PC-3 (cell line): ENCODE data around the gene SMU1. TPM values are rescaled to one million over a fixed set of nuclear protein-coding genes. Genes with fewer than 3 reads are reported as not detected.
A peak's percentile ranks its signal among the peaks of the same experiment; 100 is the strongest.

Experiments used
- ATAC-seq: fragments of 200-7000 bp; cut with Tn5 transposase; 2 replicates; pipeline ENCODE4 v1.9.1; 2020; ENCODE audit warnings: mild to moderate bottlenecking, moderate library complexity
- BruUV-seq: library from RNA; stranded (reverse); fragments of 400-500 nt; replicated peaks from 2 replicates; lab custom pipeline; 2021; lab: Mats Ljungman, UMichigan
- CTCF ChIA-PET: fragments of 300-600 bp; sonication (Branson Sonifier 250); formaldehyde crosslinking; loops from one replicate; lab custom pipeline; 2022; ENCODE audit warnings: antibody characterized with exemption; lab: Charles Lee
- POLR2A ChIA-PET: fragments of 300-600 bp; sonication (Branson Sonifier 250); formaldehyde crosslinking; loops from one replicate; lab custom pipeline; 2022; ENCODE audit warnings: antibody characterized with exemption; ENCODE audit not compliant: unreplicated experiment; lab: Charles Lee
- DNase-seq: peaks from one replicate; pipeline ENCODE4 v3.0.0-alpha.2; 2015
- H2AFZ ChIP-seq: fragments of 300-600 bp; sonication (generic); 2 replicates; pipeline ENCODE4 v1.6.0; 2016; ENCODE audit warnings: antibody characterized with exemption, low read length
- H3F3A ChIP-seq: fragments of 300-600 bp; sonication (generic); one replicate; pipeline ENCODE4 v1.6.0; 2017; ENCODE audit warnings: antibody characterized with exemption, low read length, control low read depth, mild to moderate bottlenecking; ENCODE audit not compliant: unreplicated experiment
- H3K27ac ChIP-seq: fragments of 300-600 bp; sonication (generic); 2 replicates; pipeline ENCODE4 v1.5.1; 2016; ENCODE audit warnings: mild to moderate bottlenecking, low read length
- H3K27me3 ChIP-seq: fragments of 300-600 bp; sonication (generic); 2 replicates; pipeline ENCODE4 v1.6.1; 2016; ENCODE audit warnings: low read length, mixed read lengths
- H3K36me3 ChIP-seq: fragments of 300-600 bp; sonication (generic); 2 replicates; pipeline ENCODE4 v1.6.1; 2016; ENCODE audit warnings: low read depth, mixed run types, low read length, mixed read lengths
- H3K4me1 ChIP-seq: fragments of 300-600 bp; sonication (generic); 2 replicates; pipeline ENCODE4 v1.5.1; 2016; ENCODE audit warnings: low read length; ENCODE audit not compliant: insufficient read depth
- H3K4me2 ChIP-seq: fragments of 300-600 bp; sonication (generic); 2 replicates; pipeline ENCODE4 v1.6.0; 2016; ENCODE audit warnings: low read length
- H3K4me3 ChIP-seq: fragments of 300-600 bp; sonication (generic); 2 replicates; pipeline ENCODE4 v1.5.1; 2016; ENCODE audit warnings: mild to moderate bottlenecking, low read length, mixed read lengths
- H3K79me2 ChIP-seq: fragments of 300-600 bp; sonication (generic); 2 replicates; pipeline ENCODE4 v1.6.1; 2017; ENCODE audit warnings: low read length, mixed read lengths
- H3K9ac ChIP-seq: fragments of 300-600 bp; sonication (generic); 2 replicates; pipeline ENCODE4 v1.6.0; 2016; ENCODE audit warnings: mild to moderate bottlenecking, low read length
- H3K9me2 ChIP-seq: fragments of 300-600 bp; sonication (generic); replicated peaks from 2 replicates; pipeline ENCODE4 v1.6.1; 2016; ENCODE audit warnings: mixed run types, low read length, mixed read lengths
- H3K9me3 ChIP-seq: fragments of 300-600 bp; sonication (generic); 2 replicates; pipeline ENCODE4 v1.6.1; 2016; ENCODE audit warnings: low read length, mixed read lengths
- H4K20me1 ChIP-seq: fragments of 300-600 bp; sonication (generic); 2 replicates; pipeline ENCODE4 v1.6.1; 2016; ENCODE audit warnings: low read length, mixed read lengths
- EZH2 ChIP-seq: fragments of 300-600 bp; sonication (generic); IDR thresholded peaks from one replicate; pipeline ENCODE4 v1.6.1; 2017; ENCODE audit warnings: antibody characterized with exemption, mild to moderate bottlenecking, low read length; ENCODE audit not compliant: unreplicated experiment
- EZH2phosphoT487 ChIP-seq: fragments of 300-600 bp; sonication (generic); IDR thresholded peaks from 2 replicates; pipeline ENCODE4 v1.6.1; 2018; ENCODE audit warnings: mild to moderate bottlenecking, antibody characterized with exemption, low read length, borderline replicate concordance
- intact Hi-C: fragments of 100-400 bp; cut with micrococcal nuclease; formaldehyde crosslinking; loops from 2 replicates; pipeline ENCODE4 v1.9.0; 2023
- total RNA-seq: library from RNA; depleted of rRNA; stranded (reverse); fragments of >200 nt; gene quantifications from 2 replicates; pipeline ENCODE4 v1.2.3, GENCODE V29; 2014
- TF ChIP-seq, protein P1 (sequence below): fragments of 300-600 bp; sonication (generic); conservative IDR thresholded peaks from 2 replicates; pipeline ENCODE4 v1.5.1; 2017; ENCODE audit warnings: antibody characterized with exemption, low read depth, mild to moderate bottlenecking, low read length

The SMU1 gene
- total RNA-seq, 1 experiment from 2014 or later = 17.6 TPM

GRCh38 chr9:33116860-33117259 is 40.4 kb upstream of the SMU1 start:
- Histone ChIP-seq H3K4me3 (no peak overlapping the region), H3K9me3 (no peaks in the 10 kb centered on the region), H3K79me2 (no peaks in the 10 kb centered on the region), H2AFZ (no peak overlapping the region), H4K20me1 (no peaks in the 10 kb centered on the region), H3K27me3 (no peaks in the 10 kb centered on the region), H3K4me2 (no peak overlapping the region), H3K9me2 (no peaks in the 10 kb centered on the region), H3K36me3 (peaks cover 10% of the 10 kb centered on the region), H3F3A (no peaks in the 10 kb centered on the region), H3K4me1 (peaks cover 15% of the 10 kb centered on the region), H3K9ac (no peak overlapping the region), H3K27ac (0 out of 2 replicates have a peak overlapping the region, but pooled peaks have one; percentile 18)
- DNase-seq (no peak), ATAC-seq (no peak)
- POLR2A ChIA-PET = interaction anchor here (0.7 kb wide), 1 partner anchor 15 kb away, joined by 3 read pairs; no protein-coding TSS in a partner anchor
- BruUV-seq = no TSS peak
- CTCF ChIA-PET = interaction anchor here (0.7 kb wide), 1 partner anchor 40 kb away, joined by 3 read pairs; no protein-coding TSS in a partner anchor
- intact Hi-C loops = loop anchor here (5.0 kb wide), 1 partner anchor 45 kb away; no protein-coding TSS in a partner anchor
- no peak for TF ChIP-seq EZH2phosphoT487
- TF ChIP-seq EZH2 = no peak
- TF ChIP-seq, protein P1, sequence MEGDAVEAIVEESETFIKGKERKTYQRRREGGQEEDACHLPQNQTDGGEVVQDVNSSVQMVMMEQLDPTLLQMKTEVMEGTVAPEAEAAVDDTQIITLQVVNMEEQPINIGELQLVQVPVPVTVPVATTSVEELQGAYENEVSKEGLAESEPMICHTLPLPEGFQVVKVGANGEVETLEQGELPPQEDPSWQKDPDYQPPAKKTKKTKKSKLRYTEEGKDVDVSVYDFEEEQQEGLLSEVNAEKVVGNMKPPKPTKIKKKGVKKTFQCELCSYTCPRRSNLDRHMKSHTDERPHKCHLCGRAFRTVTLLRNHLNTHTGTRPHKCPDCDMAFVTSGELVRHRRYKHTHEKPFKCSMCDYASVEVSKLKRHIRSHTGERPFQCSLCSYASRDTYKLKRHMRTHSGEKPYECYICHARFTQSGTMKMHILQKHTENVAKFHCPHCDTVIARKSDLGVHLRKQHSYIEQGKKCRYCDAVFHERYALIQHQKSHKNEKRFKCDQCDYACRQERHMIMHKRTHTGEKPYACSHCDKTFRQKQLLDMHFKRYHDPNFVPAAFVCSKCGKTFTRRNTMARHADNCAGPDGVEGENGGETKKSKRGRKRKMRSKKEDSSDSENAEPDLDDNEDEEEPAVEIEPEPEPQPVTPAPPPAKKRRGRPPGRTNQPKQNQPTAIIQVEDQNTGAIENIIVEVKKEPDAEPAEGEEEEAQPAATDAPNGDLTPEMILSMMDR = no peak

- no peak for TF ChIP-seq EZH2phosphoT487
- no peak for TF ChIP-seq EZH2
- TF ChIP-seq, protein P1 = no peak
- Histone ChIP-seq H2AFZ (no peak overlapping the region), H4K20me1 (no peaks in the 10 kb centered on the region), H3K79me2 (no peaks in the 10 kb centered on the region), H3F3A (no peaks in the 10 kb centered on the region), H3K4me3 (no peak overlapping the region), H3K9me2 (no peaks in the 10 kb centered on the region), H3K36me3 (peaks cover 10% of the 10 kb centered on the region; the same call in 1 of the 2 replicates), H3K27ac (no peak overlapping the region), H3K4me2 (no peak overlapping the region), H3K9me3 (no peaks in the 10 kb centered on the region), H3K27me3 (no peaks in the 10 kb centered on the region), H3K9ac (no peak overlapping the region), H3K4me1 (peaks cover 15% of the 10 kb centered on the region)
- no TSS peak for BruUV-seq
- no peak for ATAC-seq
- DNase-seq = no peak
- intact Hi-C loops = loop anchor here (5.0 kb wide), 1 partner anchor 48 kb away; no protein-coding TSS in a partner anchor
- ChIA-PET POLR2A (no interaction called here), CTCF (no interaction called here)
Measured at GRCh38 chr9:33114746-33115145, 38.3 kb upstream of the SMU1 start.

DNA sequence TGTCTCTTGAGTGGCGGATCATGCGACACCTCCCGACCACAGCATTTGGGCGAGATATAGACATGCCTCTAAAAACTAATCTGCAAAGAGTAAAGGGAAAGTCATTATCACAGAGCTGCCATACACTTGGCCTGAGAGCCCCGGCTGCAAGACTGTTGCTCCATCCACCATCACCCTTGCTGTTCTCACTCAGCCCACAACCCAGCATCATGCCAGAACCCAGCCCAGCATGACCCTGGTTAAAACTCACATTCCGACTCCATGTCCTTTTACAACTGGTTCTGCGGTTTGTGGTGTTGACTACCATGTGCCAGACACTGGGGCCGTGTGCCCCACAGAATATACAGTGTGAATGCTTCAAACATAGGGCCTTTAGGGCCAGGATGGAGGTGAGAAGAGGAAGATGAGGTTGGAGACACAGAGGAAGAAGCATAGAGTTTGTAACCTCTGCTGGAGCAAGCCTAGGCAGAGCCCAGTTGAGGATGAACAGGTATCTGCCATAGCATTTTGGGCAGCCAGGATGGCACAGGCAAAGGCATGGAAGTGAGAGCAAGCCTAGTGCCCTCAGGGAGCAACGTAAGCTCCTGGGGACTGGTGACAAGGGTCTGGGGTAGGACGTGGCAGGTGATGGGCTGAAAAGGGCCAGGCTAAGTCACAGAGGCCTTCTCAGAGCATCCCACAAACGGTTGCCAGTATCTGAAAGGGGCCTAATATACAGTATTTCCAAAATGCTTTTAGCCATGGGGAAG is 37.5 kb upstream of the SMU1 start:
- intact Hi-C loops = no loop called here
- Histone ChIP-seq H3K9me2 (no peaks in the 10 kb centered on the region), H3K9ac (no peak overlapping the region), H3F3A (no peaks in the 10 kb centered on the region), H3K27ac (no peak overlapping the region), H3K4me2 (no peak overlapping the region), H3K27me3 (no peaks in the 10 kb centered on the region), H3K4me1 (peaks cover 15% of the 10 kb centered on the region), H3K4me3 (no peak overlapping the region), H3K36me3 (peaks cover 10% of the 10 kb centered on the region; the same call in 1 of the 2 replicates), H2AFZ (no peak overlapping the region), H4K20me1 (no peaks in the 10 kb centered on the region), H3K79me2 (no peaks in the 10 kb centered on the region), H3K9me3 (no peaks in the 10 kb centered on the region)
- TF ChIP-seq EZH2phosphoT487 = no peak
- TF ChIP-seq, protein P1 = no peak
- TF ChIP-seq EZH2 = no peak
- ChIA-PET POLR2A (no interaction called here), CTCF (no interaction called here)
- DNase-seq = no peak
- BruUV-seq = no TSS peak
- ATAC-seq = no peak
